ENCODE data around the gene MAVS.
"Not testable (repeated sequence)": the region's sequence is repeated elsewhere in the genome, so short reads cannot be mapped to it uniquely, and the experiment has no call there.

MAVS gene

DNA sequence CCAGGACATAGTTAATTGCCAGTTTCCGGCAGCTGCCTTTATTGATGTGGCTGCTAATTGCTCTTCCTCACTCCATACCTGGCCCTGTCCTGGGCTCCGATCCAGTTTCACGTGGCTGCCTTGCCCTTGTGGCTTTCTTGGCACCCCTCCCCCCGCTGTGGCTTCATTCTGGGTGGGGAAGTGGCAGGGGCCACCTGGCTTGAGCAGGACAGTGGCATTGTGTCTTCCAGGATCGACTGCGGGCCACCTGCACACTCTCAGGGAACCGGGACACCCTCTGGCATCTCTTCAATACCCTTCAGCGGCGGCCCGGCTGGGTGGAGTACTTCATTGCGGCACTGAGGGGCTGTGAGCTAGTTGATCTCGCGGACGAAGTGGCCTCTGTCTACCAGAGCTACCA is 10.8 kb downstream of the MAVS start:
- no peak for DNase-seq

DNA sequence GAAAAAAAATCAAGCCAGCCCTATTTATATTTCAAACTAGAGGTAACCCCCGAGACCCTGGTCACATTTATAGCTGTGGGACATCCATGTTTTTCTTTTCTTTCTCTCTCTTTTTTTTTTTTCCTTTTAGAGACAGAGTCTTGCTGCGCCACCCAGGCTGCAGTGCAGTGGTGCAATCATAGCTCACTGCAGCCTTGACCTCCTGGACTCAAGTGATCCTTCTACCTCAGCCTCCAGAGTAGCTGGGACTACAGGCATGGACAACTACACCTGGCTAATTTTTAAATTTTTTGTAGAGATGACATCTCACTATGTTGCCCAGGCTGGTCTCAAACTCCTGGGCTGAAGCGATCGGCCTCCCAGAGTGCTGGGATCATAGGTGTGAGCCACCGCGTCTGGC is 12.1 kb downstream of the MAVS start:
- no peak for DNase-seq

DNA sequence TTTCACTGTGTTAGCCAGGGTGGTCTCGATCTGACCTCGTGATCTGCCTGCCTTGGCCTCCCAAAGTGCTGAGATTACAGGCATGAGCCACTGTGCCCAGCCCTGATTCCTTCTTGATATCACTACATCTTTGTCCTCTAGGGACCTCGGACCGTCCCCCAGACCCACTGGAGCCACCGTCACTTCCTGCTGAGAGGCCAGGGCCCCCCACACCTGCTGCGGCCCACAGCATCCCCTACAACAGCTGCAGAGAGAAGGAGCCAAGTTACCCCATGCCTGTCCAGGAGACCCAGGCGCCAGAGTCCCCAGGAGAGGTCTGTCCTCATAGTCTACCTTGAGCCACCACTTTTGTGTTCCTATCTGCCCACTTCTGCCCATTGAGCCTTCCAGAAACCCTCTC is 14.6 kb downstream of the MAVS start:
- DNase-seq = no peak

DNA sequence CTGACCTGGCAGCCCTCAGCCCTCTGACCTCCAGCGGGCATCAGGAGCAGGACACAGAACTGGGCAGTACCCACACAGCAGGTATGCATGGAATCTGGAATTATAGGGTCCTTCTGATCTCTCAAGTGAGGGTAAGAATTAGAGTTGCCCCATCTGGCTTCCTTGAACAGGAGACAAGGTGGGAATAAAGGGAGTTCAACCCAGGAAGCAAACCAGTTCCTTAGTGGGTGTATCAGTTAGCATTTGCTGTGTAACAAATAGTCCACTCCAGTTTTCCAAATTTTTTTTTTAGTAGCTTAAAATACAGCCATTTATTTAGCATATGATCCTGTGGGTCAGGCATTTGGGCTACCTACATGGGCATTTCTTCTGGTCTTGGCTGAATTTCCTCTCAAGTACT is 15.7 kb downstream of the MAVS start:
- DNase-seq = no peak

DNA sequence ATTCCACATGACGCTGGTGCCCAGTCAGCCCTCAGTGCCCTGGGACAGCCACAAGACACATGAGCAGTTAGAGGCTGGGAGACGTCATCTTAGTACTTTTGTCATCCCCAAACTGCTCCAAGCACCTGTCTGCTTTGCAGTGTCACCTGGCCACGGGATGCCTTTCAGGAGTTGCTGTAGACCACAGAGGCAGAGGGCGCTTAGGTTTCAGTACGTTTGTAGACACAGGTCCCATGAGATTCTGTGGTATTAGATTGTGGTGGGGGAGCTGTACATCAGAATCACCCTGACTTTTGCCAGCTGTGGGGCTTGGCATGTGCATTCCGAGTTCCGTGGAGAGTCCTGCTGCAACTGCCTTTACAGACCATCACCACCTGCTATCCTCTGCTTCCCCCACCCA is 16.7 kb downstream of the MAVS start:
- no peak for DNase-seq

DNA sequence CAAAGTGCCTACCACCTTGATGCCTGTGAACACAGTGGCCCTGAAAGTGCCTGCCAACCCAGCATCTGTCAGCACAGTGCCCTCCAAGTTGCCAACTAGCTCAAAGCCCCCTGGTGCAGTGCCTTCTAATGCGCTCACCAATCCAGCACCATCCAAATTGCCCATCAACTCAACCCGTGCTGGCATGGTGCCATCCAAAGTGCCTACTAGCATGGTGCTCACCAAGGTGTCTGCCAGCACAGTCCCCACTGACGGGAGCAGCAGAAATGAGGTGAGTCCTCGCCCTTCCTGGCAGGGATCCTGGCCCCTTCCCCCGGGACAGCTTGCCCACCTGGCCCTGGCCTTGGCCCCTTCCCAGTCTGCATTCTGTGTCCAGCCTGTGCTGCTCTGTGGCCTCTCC is 17.9 kb downstream of the MAVS start:
- no peak for DNase-seq

DNA sequence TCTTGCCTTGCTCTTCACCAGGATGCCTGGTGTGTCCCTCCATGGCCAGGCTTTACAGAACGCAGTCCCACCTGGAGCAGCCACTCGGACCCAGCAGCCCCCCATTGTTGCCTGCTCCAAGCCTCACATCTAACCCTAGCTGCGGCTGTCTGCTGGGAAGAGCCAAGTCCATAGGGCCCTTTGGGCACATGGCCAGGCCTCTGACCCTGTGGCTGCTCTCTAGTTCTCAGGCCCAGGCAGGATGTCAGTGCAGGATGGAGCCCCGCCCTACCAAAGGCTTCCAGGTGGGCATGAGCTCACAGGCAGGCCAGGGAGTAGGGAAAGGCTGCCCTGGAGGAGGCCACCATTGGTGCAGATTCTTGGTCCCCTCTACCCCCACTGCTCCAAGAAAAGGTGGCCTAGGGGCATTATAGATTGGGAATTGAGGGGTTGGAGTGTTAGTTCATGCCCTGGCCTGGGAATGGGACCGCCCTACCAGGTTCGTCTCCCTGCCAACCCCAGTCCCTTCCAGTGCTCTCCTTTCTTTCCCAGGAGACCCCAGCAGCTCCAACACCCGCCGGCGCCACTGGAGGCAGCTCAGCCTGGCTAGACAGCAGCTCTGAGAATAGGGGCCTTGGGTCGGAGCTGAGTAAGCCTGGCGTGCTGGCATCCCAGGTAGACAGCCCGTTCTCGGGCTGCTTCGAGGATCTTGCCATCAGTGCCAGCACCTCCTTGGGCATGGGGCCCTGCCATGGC is 18.7 kb downstream of the MAVS start:
- no peak for DNase-seq

DNA sequence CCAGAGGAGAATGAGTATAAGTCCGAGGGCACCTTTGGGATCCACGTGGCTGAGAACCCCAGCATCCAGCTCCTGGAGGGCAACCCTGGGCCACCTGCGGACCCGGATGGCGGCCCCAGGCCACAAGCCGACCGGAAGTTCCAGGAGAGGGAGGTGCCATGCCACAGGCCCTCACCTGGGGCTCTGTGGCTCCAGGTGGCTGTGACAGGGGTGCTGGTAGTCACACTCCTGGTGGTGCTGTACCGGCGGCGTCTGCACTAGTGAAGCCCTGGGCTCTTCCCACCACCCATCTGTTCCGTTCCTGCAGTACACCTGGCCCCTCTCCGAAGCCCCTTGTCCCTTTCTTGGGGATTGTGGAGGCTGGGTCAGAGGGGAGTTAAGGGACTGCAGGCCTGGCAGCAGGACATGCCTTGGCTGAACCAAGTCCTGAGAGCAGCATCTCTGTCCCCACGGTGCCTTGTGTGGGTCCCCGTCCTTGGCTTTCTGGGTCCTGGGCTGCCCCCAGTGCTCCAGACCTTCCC is 19.3 kb downstream of the MAVS start:
- DNase-seq = no peak

DNA sequence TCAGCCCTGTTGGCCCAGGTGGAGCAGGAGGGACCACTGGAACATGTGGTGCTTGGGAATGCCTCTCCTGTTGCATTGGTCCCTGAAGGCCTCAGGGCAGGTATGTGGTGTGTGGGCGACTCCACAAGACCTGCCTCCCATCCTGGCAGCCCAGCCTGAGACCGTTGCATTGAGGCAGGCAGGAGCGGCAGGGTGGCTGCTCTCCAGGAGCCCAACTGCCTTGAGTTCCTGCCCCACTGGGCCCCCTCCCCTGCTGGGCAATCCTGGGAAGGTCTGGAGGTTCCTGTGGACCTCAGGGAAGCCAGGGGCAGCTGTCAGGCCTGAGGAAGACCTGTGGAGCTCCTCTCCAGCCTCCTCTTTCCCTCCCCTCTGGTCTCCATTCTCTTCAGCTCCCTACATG is 19.8 kb downstream of the MAVS start:
- DNase-seq = no peak

DNA sequence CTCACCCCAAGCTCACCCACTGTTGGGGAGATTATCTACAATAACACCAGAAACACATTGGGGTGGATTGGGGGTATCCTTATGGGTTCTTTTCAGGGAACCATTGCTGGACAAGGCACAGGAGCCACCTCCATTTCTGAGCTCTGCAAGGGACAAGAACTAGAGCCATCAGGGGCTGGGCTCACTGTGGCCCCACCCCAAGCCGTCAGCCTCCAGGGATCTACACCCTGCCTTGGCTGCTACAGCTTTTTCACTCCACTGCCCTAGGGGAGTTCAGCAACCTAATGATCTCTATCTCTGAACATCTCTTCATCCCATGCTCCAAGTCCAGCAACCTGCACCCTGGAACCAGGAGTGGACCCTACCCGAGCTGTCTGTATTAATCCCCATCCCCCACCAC is 21.2 kb downstream of the MAVS start:
- DNase-seq = no peak

DNA sequence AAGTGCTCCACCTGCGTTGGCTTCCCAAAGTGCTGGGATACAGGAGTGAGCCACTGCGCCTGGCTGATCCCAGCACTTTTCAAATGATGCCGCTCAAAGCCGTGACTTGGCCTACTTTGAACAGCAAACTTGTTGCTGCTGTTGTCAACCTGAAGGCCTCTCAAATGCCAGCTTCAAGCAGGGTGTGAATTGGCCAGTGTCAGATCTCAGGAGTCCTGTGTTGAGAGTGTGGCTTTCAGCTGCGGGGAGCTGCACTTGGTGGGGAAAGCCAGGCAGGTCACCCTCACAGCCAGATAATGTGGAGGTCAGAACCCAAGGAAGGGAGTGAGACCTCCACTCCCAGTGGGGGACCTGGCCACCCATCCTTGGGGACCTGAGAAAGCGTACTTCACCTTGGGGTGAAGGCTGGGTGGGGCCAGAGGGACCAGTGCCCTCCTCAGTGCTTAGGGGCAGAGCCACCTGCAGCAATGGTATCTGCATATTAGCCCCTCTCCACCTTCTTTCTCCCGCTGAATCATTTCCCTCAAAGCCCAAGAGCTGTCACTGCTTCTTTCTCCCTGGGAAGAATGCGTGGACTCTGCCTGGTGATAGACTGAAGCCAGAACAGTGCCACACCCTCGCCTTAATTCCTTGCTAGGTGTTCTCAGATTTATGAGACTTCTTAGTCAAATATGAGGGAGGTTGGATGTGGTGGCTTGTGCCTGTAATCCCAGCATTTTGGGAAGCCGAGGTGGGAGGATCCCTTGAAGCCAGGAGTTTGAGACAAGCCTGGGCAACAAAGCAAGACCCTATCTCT is 23.4 kb downstream of the MAVS start:
- no peak for DNase-seq

DNA sequence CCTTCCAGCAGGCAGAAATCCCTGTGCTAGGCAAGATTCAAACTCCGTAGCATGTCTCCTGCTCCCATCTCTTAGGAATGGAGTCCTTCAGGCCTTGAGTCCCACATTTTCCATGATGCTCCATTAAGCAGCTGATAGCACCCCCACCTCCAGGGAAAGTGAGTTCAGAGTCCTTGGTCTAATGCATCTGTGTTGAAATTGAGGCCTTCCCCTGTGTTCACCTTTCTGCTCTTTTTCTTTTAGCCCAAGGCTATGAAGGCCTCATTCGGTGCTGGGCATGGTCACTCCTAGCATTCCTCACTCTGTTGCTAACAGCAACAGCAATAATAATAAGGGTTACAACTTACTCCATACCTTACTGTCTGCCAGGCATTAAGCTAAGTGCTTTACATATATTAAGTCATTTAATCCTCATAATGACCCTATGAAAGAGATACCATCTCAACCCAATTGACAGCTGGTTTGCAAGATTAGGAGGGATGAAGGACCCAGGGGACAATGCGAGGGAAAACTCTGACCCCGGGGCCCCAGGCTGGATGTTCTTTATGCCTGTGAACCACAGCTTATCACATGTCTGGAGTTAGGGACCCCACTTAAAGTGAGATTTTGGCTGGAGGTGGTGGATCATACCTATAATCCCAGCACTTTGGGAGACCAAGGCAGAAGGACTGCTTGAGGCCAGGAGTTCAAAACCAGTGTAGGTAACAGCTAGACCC is 25.1 kb downstream of the MAVS start:
- DNase-seq = no peak

DNA sequence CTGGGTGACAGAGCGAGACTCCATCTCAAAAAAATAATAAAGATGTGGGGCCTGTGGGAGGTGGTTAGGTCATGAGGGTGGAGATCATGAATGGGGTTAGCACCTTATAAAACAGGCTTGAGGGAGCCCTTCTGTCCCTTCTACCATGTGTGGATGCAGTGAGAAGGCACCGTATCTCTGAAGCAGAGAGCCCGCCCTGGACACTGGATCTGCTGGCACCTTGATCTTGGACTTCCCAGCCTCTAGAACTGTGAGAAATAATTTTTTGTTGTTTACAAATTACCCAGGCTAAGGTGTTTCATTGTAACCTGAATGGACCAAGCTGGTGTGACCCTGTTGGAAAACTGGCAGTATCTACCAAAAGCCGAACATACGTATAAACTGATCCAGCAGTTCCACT is 26.9 kb downstream of the MAVS start:
- DNase-seq = no peak

DNA sequence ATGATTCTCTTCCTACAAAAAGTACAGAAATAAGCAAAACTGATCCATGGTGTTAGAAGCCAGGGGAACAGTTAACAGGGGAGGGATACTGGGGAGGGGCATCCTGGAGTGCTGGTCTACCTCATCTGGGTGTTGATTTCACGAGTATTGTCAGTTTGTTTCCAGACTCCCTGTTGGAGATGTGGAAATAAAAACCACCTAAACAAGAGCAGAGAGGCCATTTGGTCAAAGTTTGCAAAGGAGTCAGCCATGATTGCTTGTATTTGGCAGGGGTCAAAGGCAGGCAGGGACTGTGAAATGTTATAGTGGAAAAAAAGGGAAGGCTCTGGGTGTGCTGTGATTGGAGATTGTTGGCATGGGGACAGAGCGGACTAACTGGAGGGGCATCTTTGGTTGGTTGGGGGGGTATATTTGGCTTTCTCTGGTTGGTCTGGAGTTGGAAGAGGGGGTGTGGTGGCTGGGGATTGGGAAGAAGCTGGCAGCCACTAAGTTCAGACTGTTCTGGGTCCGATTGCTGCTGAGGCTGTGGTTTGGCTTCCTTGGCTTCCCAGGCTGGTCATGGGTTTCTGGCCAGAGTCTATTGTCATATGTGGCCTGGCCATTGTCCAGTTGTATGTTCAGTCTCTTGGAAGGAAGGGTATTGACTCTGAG is 27.7 kb downstream of the MAVS start:
- DNase-seq = no peak

DNA sequence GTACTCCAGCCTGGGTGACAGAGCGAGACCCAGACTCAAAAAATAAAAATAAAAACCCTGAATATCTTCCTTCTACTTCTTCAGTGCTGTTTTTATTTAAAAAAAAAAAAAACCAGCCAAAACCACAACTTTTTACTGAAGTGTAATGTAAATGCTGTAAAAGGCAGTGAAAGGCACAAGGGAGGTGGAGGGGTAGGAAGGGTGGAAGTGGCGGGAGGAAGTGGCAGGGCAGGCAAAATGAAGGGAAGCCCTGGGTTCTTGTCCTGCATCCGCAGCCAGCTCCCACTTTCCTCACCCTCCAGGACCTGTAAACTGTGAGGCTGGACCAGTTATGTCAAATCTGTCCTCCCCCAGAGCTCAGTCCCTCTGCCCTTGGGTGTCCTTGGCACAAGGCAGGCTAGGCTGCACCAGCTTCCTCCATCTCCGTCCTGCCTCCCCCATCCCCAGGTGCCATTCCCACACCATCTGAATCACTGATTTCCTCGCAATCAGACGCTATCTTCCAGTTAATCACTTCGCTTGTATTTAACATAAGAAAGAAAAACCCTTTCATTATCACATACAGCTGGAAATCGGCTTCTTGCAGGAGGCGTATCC is 28.8 kb downstream of the MAVS start:
- no peak for DNase-seq

DNA sequence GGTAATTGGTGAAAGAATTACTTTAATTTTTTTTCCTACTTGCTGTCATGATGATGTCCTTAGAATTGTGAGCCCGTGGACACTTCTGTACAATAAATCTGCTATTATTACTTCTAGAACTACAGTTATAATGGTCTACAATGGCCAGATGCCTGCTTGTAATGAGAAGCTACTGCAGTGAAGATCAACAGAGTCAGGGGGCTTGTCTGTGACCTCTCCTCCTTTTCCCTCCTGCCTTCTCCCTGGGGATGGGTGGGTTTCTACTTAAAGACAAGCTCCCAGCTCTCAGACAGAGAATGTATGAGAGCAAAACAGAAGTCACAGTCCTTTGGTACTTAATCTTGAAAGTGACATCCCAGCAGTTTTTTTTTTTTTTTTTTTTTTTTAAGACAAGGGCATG is 29.4 kb downstream of the MAVS start:
- no peak for DNase-seq

DNA sequence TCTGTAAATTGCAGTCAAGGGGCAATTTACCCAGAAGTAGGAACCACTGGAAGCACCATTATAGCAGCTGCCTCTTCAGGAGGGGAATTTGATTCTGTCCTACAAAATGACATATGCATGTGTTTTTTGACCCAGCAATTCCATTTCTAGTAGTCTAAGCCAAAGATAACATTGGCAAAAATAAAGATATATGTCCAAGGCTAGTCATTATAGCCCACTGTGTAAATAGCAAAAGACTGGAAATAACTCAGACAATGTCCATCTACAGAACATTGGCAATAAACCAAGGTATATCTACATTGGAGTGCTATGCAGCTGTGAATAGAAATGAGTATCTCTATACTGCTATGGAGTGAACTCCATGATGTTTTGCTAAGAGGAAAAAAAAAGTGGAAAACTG is 30.0 kb downstream of the MAVS start:
- DNase-seq = no peak

DNA sequence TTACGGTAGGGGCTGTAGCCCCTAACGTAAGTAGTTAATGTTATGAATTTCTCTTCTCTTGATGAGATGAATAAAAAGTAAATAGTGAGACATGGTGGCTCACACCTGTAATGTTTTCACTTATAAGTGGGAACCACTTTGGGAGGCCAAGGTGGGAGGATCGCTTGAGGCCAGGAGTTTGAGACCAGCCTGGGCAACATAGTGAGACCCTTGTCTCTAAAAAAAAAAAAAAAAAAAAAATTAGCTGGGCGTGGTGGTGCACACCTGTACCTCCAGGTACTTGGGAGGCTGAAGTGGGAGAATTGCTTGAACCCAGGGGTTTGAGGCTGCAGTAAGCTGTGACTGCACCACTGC is 32.3 kb downstream of the MAVS start:
- DNase-seq = not testable (repeated sequence)

DNA sequence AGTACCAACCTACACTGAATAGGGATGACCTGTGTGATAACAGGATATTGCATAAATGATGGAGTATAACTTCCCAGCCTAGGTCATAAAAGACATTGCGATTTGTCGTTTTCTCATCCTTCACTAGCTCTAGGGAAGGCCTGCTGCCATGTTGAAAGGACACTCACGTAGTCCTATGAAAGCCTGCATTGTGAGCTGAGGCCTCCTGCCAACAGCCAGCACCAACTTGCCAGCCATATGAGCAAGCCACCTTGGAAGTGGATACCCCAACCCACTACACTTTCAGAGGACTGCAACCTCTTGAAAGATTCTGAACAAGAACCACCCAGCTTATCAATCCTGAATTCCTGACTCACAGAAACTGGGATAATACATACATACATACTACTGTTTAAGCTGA is 39.1 kb downstream of the MAVS start:
- DNase-seq = no peak

DNA sequence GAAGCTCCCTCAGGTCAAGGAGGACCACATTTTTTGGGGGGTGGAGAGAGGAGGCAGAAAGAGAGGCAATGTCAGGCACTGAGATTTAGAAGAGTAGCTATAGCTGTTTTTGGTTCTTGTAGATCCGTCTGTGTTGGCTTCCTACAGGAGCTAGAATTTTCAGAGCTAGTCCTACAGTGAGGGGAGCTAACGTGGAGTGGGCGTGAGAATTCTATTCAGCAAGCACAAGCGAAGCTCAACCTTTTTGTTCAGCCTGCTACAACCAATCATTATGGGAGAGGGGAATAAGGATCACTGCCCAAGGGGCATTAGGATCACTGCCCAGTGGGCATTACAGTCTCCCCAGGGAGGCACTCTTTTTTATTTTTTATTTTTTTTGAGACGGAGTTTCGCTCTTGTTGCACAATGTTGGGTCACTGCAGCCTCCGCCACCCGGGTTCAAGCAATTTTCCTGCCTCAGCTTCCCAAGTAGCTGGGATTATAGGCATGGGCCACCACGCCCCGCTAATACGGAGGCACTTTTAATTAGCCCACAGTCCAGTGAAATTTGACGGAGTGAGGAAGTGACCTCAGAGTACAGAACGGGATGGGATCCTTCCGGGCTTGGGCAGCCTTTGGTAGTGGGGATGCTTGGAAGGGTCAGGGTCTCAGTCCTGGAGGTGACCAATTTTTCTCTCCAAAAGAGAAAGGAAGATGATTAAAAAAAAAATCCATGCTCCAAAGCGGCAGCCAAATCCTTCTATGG is 41.4 kb downstream of the MAVS start:
- peak; percentile 14 for DNase-seq

DNA sequence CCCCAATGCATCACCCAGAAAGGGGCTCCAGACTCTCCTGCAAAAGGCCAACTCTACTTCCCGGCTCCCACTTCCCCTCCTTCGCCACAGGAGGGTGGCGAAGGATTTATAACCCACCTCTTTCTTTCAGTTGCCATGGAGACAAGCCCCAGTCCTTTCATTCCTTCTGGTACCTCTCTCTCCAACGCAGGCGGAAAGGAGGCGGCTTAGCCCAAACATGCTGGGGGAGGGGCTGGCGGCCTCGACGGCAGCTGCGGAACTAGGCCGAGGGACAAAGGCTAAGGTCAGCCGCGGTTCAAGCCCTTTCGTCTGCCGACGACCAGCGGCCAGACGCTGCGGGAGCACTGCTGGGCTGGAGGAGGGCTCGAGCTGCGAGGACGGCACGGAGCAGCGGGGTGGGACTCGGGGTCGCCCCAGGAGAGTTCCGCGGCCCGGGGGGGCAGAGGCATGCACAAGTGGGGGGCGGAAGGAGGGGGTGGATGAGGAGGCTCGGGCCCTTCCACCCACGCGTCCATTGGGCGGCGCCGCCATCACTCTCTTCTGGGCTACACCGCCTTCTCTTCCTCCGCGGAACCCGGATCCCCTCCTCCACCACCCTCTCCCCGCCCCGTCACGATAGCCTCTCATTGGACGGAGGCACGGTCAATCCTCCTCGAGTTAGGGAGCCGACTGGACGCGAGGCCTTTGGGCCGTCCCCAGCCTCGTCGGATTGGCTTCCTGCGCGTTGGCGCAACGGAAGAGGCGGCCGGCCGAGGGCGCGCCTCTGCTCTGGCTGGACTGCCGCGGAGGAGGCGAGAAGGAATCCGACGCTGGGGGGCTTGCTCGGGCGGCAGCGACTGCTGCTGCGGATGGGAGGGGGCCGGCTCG is 42.2 kb downstream of the MAVS start, which contains the start of gene PANK2:
Gene PANK2, plus strand, starts transcription at position 766 of the 867 bp plus-strand sequence.
- peak; percentile 100 for DNase-seq

All from activated CD4-positive, alpha-beta T cell treated with anti-CD3 and anti-CD28 coated beads, Interleukin-2, Interleukin-6, amounts not matched to agents 100 ng/mL and 50 ng/mL, durations not matched to agents 16 hours and 8 hours (primary cell).